ENCODE data around the gene PARD3B. TPM values are rescaled to one million over a fixed set of nuclear protein-coding genes. Genes with fewer than 3 reads are reported as not detected.

PARD3B gene
- total and polyA plus RNA-seq, 2 donors (not counting 1 experiment from before 2014, with no cell fraction given): 7.4 to 20.6 TPM

- Histone ChIP-seq H3K4me1 (ENCODE audit: control insufficient read depth, extremely low read depth, insufficient read depth, low read length) (no peaks in the 10 kb centered on the region), H3K79me2 (ENCODE audit: control insufficient read depth, insufficient read depth, low read length) (no peaks in the 10 kb centered on the region), H3K4me3 (replicated peaks in 1 of 4; ENCODE audit: control extremely low read depth in 1 of 4, insufficient read depth in 1 of 4, low read depth in 3 of 4, low read length in 4 of 4) (no peak overlapping the region), H3K27me3 (ENCODE audit: control insufficient read depth, insufficient read depth, low read length) (no peaks in the 10 kb centered on the region), H3K9ac (ENCODE audit: insufficient read depth, low read length) (no peak overlapping the region), H3K27ac (ENCODE audit: insufficient read depth, low read length) (no peak overlapping the region), H2AFZ (ENCODE audit: low read length) (no peak overlapping the region), H3K36me3 (ENCODE audit: control insufficient read depth, insufficient read depth, low read length) (no peaks in the 10 kb centered on the region), H3K9me3 (ENCODE audit: control insufficient read depth, insufficient read depth, low read depth, low read length) (no peaks in the 10 kb centered on the region), H4K20me1 (ENCODE audit: control insufficient read depth, extremely low read depth, insufficient read depth, low read length) (no peaks in the 10 kb centered on the region), H3K4me2 (ENCODE audit: extremely low read depth, insufficient read depth, low read length) (no peak overlapping the region)
- TF ChIP-seq, protein P1, sequence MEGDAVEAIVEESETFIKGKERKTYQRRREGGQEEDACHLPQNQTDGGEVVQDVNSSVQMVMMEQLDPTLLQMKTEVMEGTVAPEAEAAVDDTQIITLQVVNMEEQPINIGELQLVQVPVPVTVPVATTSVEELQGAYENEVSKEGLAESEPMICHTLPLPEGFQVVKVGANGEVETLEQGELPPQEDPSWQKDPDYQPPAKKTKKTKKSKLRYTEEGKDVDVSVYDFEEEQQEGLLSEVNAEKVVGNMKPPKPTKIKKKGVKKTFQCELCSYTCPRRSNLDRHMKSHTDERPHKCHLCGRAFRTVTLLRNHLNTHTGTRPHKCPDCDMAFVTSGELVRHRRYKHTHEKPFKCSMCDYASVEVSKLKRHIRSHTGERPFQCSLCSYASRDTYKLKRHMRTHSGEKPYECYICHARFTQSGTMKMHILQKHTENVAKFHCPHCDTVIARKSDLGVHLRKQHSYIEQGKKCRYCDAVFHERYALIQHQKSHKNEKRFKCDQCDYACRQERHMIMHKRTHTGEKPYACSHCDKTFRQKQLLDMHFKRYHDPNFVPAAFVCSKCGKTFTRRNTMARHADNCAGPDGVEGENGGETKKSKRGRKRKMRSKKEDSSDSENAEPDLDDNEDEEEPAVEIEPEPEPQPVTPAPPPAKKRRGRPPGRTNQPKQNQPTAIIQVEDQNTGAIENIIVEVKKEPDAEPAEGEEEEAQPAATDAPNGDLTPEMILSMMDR (conservative IDR thresholded peaks at IDR 0.05 in 1 of 2, IDR thresholded peaks at IDR 0.05 in 1 of 2; ENCODE audit: low read depth in 1 of 2, low read length in 2 of 2): no peak
- TF ChIP-seq EZH2 (IDR thresholded peaks at IDR 0.05; ENCODE audit: low read length, missing control alignments): no peak
- DNase-seq (ENCODE audit: low read depth in 2 of 2): peak in 1 of 2 donors; percentile 36
These were observed 1063.8 kb downstream of the PARD3B start for GRCh38 chr2:205609113-205609512.

DNA sequence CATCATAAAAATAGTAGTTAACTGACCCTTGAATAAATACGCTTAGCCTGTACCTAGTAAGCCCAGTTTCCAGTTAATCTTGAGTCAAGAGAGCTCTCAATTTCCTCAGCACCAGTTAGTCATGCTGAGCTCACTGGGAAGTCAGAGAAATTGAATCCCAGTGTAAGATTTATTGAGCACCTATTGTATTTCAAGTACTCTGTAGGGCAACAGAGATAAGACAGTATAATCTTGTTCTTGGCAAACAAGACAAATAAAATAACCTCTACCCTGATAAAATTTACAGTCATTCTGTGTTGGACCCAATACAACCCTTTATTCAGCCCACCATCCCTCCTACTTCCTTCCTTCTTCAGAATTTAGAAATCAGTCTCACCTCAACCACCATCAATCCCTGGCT is 1065.2 kb downstream of the PARD3B start:
- H3K27ac ChIP-seq (ENCODE audit: insufficient read depth, low read length): no peak overlapping the region
- H3K9me3 ChIP-seq (ENCODE audit: control insufficient read depth, insufficient read depth, low read depth, low read length): no peaks in the 10 kb centered on the region
- H3K4me2 ChIP-seq (ENCODE audit: extremely low read depth, insufficient read depth, low read length): no peak overlapping the region
- H3K36me3 ChIP-seq (ENCODE audit: control insufficient read depth, insufficient read depth, low read length): no peaks in the 10 kb centered on the region
- H3K79me2 ChIP-seq (ENCODE audit: control insufficient read depth, insufficient read depth, low read length): no peaks in the 10 kb centered on the region
- H3K9ac ChIP-seq (ENCODE audit: insufficient read depth, low read length): no peak overlapping the region
- DNase-seq (ENCODE audit: low read depth in 2 of 2): peak in 1 of 2 donors; percentile 8
- no peaks in the 10 kb centered on the region for H4K20me1 ChIP-seq (ENCODE audit: control insufficient read depth, extremely low read depth, insufficient read depth, low read length)
- no peaks in the 10 kb centered on the region for H3K27me3 ChIP-seq (ENCODE audit: control insufficient read depth, insufficient read depth, low read length)
- H3K4me1 ChIP-seq (ENCODE audit: control insufficient read depth, extremely low read depth, insufficient read depth, low read length): no peaks in the 10 kb centered on the region
- H2AFZ ChIP-seq (ENCODE audit: low read length): no peak overlapping the region
- TF ChIP-seq EZH2 (IDR thresholded peaks at IDR 0.05; ENCODE audit: low read length, missing control alignments): no peak
- TF ChIP-seq, protein P1 (conservative IDR thresholded peaks at IDR 0.05 in 1 of 2, IDR thresholded peaks at IDR 0.05 in 1 of 2; ENCODE audit: low read depth in 1 of 2, low read length in 2 of 2): no peak
- H3K4me3 ChIP-seq (replicated peaks in 1 of 4; ENCODE audit: control extremely low read depth in 1 of 4, insufficient read depth in 1 of 4, low read depth in 3 of 4, low read length in 4 of 4): no peak overlapping the region

DNA sequence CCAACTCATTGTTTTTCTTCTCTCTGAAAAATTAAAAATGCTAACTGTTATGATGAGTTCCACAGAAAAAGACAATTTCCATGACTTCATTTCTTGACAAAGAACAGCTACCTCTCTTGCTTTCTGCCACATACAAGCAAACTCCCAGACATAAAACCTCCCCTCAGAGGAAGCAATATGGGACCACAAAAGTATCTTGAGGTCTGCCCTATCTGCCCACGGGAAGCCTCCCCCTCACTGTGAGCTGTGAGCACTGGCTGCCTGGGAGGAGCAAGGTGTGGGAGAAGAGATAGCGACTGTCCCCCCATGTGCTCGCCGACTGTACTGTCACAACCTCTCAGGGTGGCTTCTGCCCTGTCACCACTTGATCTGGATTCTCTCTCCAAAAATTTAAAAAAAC is 1067.4 kb downstream of the PARD3B start:
- Histone ChIP-seq H3K4me3 (replicated peaks in 1 of 4; ENCODE audit: control extremely low read depth in 1 of 4, insufficient read depth in 1 of 4, low read depth in 3 of 4, low read length in 4 of 4) (no peak overlapping the region), H3K9me3 (ENCODE audit: control insufficient read depth, insufficient read depth, low read depth, low read length) (no peaks in the 10 kb centered on the region), H3K79me2 (ENCODE audit: control insufficient read depth, insufficient read depth, low read length) (no peaks in the 10 kb centered on the region), H3K36me3 (ENCODE audit: control insufficient read depth, insufficient read depth, low read length) (no peaks in the 10 kb centered on the region), H2AFZ (ENCODE audit: low read length) (no peak overlapping the region), H3K9ac (ENCODE audit: insufficient read depth, low read length) (no peak overlapping the region), H4K20me1 (ENCODE audit: control insufficient read depth, extremely low read depth, insufficient read depth, low read length) (no peaks in the 10 kb centered on the region), H3K27me3 (ENCODE audit: control insufficient read depth, insufficient read depth, low read length) (no peaks in the 10 kb centered on the region), H3K4me1 (ENCODE audit: control insufficient read depth, extremely low read depth, insufficient read depth, low read length) (no peaks in the 10 kb centered on the region), H3K4me2 (ENCODE audit: extremely low read depth, insufficient read depth, low read length) (no peak overlapping the region), H3K27ac (ENCODE audit: insufficient read depth, low read length) (no peak overlapping the region)
- TF ChIP-seq, protein P1 (conservative IDR thresholded peaks at IDR 0.05 in 1 of 2, IDR thresholded peaks at IDR 0.05 in 1 of 2; ENCODE audit: low read depth in 1 of 2, low read length in 2 of 2): no peak
- TF ChIP-seq EZH2 (IDR thresholded peaks at IDR 0.05; ENCODE audit: low read length, missing control alignments): no peak
- DNase-seq (ENCODE audit: low read depth in 2 of 2): peak in 1 of 2 donors; percentile 5

Measured in fibroblast of lung (primary cell).